Liver (tissue), 3 donors: Measurements from ENCODE around the gene ACVR1C.

Source experiments
- MAX ChIP-seq: IDR thresholded peaks from 2 replicates; pipeline ENCODE4 v1.6.1; 2016; ENCODE audit warnings: antibody characterized with exemption
- TAF1 ChIP-seq: conservative IDR thresholded peaks from 2 replicates; pipeline ENCODE4 v1.6.1; 2016; ENCODE audit warnings: antibody characterized with exemption, mild to moderate bottlenecking
- ZBTB33 ChIP-seq: IDR thresholded peaks from 2 replicates; pipeline ENCODE4 v1.6.1; 2016; ENCODE audit warnings: antibody characterized with exemption
- TF ChIP-seq, protein P1 (sequence below): fragments of 150-350 bp; IDR thresholded peaks from 2 replicates; pipeline ENCODE4 v1.5.1; 2017; ENCODE audit warnings: improper control_type of control experiment, low read depth, low read length; ENCODE audit not compliant: missing input control
- donor health status: healthy.
- donor health status: healthy.

GRCh38 chr2:157611110-157611509 lies 17.6 kb downstream of the ACVR1C start:
- TF ChIP-seq, protein P1, sequence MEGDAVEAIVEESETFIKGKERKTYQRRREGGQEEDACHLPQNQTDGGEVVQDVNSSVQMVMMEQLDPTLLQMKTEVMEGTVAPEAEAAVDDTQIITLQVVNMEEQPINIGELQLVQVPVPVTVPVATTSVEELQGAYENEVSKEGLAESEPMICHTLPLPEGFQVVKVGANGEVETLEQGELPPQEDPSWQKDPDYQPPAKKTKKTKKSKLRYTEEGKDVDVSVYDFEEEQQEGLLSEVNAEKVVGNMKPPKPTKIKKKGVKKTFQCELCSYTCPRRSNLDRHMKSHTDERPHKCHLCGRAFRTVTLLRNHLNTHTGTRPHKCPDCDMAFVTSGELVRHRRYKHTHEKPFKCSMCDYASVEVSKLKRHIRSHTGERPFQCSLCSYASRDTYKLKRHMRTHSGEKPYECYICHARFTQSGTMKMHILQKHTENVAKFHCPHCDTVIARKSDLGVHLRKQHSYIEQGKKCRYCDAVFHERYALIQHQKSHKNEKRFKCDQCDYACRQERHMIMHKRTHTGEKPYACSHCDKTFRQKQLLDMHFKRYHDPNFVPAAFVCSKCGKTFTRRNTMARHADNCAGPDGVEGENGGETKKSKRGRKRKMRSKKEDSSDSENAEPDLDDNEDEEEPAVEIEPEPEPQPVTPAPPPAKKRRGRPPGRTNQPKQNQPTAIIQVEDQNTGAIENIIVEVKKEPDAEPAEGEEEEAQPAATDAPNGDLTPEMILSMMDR = no peak
- no peak for TF ChIP-seq ZBTB33
- TF ChIP-seq TAF1 = no peak
- TF ChIP-seq MAX = no peak
